GM12892 (cell line): Measurements from ENCODE around the gene PCBD2.

Source experiments
- POLR2A ChIP-seq: IDR thresholded peaks from 2 replicates; pipeline ENCODE4 v1.6.1; 2011; ENCODE audit warnings: low read depth, low read length, control low read depth
- POLR2AphosphoS5 ChIP-seq: IDR thresholded peaks from 2 replicates; pipeline ENCODE4 v1.6.1; 2011; ENCODE audit warnings: low read depth, low read length, control low read depth
- TAF1 ChIP-seq: IDR thresholded peaks from 2 replicates; pipeline ENCODE4 v1.6.1; 2011; ENCODE audit warnings: low read depth, mild to moderate bottlenecking, control low read depth, low read length, borderline replicate concordance

GRCh38 chr5:134945041-134945440 lies 40.1 kb downstream of the PCBD2 start:
- TF ChIP-seq POLR2AphosphoS5 (no peak), POLR2A (no peak), TAF1 (no peak)
